ENCODE data around the gene USP54.
"Not testable (repeated sequence)": the region's sequence is repeated elsewhere in the genome, so short reads cannot be mapped to it uniquely, and the experiment has no call there.

USP54 gene

DNA sequence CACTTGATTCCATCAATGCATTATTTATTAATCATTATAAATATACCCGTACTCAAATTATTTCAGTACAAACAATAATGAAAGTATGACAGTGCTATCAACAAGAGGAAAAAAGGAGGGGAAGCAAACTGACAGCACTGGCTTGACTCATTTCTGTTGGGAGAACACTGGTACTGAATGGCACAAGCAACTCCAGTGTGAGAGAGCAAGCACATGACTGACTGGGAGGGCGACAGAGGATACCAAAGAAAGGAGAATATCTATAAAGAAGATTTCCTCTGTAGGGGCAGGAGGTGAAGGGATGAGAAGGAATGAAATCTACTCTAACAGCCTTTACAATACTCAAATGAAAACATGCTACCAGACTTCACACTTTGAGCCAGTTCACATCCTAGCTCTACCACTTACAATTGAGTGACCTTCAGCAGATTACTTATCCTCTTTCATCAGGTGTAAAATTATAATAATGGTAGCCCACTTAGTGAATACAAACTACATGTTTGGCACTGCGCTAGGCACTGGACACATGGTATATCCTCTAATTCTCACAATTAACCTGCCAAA is 1.5 kb downstream of the USP54 start:
- DNase-seq: no peak

DNA sequence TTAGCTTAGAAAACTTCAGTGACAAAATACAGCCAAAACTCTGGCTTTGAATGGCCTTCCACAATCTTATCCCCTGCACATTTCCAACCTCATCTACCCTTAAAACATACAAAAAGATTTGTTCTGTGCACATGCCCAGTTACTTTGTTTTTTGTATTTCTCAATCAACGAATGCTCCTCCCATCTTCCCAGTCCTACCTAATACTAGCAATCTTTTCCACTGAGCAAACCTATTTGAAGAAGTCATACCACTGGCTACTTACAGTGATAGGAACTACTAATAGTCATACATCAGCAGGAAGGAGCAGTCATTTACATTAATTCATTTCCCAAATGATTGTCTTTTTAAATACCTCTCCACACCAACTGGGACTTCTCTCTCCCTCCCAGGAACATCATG is 2.5 kb downstream of the USP54 start:
- no peak for DNase-seq

DNA sequence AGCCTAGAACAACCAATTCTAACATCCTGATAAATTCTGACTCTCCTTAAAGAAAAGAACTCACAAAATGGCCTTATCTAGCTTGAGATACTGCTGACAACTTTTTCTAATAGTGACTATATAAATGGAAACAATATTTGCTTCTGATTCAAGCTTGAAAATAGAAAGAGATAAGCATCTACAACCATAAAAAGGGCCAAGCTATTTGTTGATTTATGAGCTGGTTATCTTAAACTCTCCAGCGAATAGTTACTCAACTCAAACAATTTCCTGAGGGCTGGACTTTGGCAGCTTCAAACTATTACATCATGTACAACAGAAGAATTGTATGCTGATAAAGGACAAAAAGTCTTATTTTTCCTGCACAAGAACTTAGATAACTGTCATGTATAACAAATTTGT is 4.6 kb downstream of the USP54 start:
- DNase-seq: no peak

DNA sequence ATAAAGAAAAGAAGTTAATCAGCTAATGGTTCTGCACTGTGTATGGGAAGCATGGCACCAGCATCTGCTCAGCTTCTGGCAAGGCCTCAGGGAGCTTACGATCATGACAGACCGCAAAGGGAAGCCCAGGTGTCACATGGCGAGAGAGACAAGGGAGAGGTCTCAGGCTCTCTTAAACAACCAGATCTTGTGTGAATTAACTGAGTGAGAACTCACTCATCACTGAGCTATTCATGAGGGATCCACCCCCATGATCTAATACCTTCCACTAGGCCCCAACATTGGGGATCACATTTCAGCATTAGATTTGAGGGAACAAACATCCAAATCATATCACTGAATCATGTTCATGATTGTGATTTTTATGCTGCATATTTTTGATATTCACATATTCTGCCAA is 5.8 kb downstream of the USP54 start:
- no peak for DNase-seq

DNA sequence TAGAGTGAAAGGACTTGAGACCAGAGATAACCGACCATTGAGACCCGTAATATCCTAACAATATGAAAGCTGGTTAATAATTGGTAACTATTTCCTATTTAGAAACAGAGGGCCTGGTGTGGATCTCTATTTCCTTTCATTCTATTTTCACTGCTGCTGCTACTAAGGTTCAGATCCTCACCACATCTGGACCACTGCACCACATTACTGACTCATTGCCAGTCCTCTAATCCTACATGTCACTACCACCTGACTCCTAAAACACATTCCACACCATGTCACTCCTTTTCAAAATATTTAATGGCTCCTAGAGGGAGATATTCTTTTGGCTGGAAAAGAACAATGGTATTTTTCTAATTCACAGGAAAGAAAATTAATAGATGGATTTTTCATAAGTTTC is 6.4 kb downstream of the USP54 start:
- no peak for DNase-seq

DNA sequence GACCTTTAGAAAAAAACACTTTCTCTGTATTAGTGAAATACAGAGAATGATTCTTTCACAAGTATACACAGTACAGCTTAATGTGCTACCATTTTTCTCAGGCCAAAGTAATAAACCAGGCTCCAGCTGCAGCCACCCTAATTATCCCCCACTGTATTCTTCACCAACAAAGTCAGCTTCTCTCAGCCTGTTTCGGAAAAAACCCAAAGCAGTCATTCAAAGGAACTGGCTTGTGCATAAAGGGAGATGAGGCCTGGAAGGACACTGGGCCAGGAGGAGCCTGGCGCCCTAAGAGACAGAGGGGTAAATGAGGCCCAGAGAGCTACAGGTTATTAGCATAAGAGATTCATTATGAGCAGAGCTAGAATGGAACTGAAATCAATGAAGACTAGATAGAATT is 9.2 kb downstream of the USP54 start:
- no peak for DNase-seq

DNA sequence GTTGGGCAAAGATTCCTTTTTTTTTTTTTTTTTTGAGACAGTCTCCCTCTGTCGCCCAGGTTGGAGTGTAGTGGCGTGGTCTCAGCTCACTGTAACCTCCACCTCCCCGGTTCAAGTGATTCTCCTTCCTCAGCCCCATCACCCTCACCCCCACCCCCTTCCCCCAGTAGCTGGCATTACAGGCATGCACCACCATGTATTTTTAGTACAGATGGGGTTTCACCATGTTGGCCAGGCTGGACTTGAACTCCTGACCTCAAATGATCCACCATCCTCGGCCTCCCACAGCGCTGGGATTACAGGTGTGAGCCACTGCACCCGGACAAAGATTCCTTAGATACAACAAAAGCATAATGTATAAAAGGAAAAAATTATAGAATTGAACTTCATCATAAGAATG is 12.2 kb downstream of the USP54 start:
- DNase-seq: not testable (repeated sequence)

DNA sequence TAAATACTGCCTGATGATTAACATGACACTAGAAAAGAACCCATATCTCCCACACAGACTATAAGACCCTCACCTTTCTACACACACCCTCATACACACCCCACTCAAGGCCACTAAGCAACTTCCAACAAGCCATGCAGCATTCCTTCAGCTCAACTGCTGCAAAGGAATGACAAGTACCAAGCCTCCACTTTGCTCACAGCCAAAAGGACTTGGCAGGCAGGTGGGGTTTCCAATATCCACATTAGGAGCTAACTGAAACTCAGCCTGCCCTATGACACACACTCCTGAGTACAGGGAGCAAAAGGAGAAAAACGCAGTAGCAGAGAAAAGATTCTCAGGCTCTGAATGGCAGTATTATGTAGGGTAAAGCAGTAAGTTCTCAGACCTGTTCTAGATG is 13.4 kb downstream of the USP54 start:
- no peak for DNase-seq

DNA sequence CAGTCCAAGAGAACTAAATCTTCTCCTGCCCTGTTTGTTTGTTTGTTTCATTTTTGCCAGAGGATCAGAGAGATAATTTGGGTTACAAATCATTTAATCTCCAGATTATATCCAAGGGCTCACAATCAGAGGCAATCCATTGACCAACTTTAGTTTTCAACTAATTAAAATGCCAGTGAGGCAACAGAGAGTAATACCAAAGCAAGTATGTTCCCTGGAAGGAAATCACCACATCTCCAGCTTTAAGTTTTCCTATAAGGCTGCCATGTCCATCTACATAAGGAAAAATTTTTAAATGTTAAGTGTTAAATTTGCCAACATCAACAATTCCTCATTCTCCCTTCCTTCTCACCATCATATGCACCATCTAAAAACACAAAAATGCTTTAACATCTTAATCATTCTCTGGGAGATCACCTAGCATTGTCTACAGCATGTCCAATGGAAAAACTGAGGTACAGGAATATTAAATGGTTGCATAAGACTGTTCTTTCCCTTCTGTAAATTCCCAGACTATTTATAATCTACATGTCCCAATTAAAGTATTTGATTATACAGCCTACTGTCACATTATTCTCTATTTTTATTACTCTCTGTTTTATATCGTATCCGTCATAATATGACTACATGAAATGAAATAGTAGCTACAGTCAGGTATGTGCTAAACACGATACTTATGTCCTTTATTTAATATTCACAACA is 14.1 kb downstream of the USP54 start:
- no peak for DNase-seq

DNA sequence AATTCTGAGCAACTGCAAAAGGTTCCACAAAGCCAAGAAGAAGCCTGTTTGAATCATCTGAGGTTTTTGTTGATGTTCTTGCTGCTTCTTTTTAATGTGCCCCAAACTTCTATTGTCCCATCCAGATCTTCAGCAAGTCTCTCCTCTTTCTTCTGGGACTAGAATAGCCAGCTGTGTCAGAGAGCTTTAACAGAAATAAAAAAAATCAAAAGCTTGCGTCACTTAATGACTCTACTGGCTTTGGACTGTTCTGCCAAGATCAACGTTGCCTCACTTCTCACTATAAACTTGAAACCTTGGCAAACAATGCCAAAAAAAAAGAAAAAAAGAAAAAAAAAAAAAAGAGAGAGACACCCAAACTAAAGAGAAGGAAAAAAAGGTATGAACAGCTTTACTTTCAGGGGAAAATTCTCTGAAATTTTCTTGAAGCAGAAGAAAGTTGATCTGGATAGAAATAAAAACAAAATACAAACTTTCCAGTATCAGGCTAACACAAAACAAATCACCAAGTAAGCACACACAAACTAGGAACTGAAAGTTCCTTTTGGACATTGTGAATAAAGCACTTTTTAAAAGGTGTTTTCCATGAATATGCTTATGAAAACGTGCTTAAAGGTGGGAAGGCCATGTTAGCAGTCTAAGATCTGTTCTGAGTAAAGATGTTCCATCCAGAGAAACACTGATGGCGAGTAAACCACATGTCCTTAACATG is 14.8 kb downstream of the USP54 start:
- DNase-seq: no peak

DNA sequence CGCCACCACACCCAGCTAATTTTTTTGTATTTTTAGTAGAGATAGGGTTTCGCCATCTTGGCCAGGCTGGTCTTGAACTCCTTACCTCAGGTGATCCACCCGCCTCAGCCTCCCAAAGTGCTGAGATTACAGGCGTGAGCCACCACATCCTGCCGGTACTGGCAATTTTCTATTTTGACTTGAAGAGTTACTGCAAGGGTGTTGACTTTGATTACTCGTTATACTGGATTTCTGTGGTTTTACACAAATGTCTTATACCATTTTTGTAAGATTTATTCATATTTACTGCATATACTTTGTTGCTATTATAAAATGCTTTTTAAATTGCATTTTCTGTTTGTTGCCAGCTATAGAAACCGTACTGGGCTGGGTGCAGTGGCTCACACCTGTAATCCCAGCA is 24.1 kb downstream of the USP54 start:
- DNase-seq: not testable (repeated sequence)

DNA sequence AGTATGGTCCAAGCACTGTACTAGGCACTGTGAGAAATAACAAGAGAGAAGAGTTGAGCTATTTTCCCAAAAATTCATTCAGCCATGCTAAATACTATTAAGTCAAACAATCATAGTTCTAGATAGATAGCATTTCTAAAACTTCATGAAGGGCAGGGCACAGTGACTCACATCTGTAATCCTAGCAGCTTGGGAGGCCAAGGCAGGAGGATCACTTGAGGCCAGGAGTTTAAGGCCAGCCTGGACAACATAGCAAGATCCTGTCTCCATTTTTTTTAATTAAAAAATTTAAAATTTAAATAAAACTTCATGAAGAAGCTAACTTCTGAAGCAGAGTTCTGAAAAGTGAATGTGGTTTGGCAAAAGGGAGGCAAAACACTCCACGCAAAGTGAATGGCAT is 29.9 kb downstream of the USP54 start:
- no peak for DNase-seq

DNA sequence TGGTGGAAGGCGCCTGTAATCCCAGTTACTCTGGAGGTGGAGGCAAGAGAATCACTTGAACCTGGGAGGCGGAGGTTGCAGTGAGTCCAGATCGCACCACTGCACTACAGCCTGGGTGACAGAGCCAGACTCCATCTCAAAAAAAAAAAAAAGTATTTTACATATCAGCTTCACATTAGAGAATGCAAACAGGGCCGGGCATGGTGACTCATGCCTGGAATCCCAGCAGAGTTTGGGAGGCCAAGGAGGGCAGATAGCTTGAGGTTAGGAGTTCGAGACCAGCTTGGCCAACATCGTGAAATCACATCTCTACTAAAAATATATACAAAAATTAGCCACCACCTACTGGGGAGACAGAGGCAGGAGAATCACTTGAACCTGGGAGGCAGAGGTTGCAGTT is 31.6 kb downstream of the USP54 start:
- no peak for DNase-seq

DNA sequence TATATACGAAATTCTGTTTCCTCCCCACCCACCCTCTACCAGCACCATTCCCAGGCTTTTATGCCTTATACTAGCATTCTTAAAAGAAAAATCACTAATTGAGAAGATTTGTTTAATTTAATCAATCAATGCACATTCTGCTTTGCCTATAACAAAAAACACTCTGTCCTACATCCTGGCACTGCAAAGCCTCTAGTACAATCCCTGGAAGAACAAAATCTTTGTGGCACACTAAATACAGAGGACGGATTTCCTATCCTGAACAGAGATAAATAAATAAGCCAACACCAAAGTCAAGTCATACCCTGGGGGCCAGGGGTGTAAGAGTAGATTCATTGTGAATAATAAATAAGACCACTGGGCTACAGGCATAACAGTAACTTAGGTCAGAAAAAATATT is 34.3 kb downstream of the USP54 start:
- DNase-seq: no peak

DNA sequence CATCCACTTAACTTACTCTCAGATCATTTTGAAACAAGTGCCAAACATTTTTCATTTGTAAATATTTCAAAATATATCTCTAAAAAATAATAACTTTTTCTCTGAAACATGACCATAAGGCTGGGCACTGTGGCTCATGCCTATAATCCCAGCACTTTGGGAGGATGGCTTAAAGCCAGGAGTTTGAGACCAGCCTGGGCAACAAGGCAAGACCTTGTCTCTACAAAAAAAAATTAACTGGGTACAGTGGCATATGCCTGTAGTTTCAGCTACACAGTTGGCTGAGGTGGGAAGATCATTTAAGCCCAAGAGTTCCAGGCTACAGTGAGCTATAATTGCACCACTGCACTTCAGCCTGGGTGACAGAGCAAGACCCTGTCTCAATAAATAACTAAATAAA is 36.4 kb downstream of the USP54 start:
- DNase-seq: no peak

DNA sequence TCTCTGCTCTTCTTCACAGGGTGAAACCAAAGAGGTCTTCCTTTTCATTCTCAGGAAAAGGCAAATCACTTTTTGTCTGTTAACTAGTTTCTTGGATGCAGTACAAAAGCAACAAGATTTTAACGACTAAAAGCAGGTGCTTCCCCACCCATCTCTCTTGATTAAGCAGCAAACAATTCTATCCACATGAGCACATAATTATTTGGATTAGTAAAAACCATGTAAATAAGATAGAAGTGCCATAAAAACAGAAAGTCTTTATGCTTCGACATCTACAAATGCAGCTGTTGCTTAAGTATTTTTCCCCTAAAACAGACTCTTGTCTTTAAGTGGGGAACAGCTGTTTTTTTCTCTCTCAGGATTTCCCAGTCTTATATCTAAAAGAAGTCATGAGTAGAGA is 37.4 kb downstream of the USP54 start:
- no peak for DNase-seq

DNA sequence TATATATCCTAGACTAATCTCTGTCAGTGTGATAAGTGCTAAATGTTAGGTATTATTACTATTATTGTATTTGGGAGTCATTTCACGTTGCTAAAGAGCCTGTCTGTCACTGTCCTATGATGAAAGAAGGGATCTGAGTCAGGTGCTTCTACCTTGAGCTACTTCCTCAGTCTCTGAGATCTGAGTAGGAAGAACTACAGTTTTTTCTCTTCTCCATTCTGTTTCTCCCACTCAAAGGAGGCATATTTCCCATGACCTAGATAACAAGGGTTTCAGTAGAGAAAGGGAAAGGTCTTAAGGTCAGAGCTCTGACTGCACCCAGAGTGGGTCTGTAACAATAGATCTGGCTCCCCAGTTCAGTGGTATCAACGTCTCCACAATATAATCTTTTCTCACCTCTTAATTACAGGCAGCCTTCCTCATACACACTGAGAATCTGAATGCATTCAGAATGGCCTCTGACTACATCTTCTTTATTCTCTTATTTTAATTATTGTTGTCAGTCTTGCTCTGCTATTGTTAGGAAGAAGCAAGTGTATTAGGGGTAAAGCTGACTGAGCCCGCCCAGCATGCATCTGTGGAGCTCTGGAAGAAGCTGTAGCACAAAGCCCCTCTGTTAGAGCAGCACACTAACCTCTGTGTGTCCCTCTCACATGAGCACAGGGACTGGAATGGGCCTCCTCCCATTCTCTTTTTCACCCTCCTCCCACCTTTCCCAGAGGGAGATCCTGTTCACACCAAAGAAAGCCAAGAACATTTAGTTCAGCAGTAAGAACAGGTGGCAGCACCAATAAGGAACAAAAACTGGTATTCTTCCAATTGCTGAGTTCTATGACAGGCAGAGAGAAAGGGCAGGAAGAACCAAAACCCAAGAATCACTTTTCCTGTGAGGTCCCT is 38.1 kb downstream of the USP54 start:
- DNase-seq: no peak

DNA sequence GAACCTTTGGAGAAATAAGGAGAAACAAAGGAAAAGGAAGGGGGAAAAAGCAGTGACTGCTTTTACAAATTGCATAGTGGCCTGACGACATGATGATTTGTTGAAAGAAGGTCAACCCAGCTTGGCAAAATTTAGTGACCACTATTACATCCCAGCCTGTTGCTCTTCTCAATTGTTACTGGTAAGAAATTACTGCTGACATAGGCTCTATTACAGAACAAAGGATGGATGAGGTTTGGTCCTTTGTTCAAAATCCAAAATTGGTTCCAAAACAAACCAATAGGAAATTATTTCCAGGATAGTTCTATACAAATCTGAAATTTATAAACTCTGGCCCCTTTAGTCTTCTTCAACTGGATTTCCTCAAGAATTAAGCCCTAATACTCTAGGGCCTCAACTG is 39.6 kb downstream of the USP54 start:
- no peak for DNase-seq

DNA sequence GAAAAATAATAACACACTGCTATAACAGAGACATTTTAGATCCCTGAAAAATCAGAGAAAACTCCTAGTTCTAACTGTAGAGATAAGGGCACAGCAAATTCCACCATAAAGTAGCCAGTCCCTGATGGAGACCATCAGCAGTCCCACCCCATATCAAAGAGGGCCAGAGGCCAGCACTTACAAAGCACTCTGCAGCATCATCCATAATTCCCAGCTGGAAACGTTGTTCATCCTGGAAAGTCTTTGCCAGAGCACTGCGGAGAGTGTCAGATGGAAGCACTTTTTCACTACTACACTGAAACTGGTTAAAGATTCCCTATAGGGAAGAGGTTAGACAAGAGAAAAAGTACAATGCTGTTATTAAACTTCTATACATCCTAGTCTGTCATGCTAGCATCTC is 45.8 kb downstream of the USP54 start:
- no peak for DNase-seq

DNA sequence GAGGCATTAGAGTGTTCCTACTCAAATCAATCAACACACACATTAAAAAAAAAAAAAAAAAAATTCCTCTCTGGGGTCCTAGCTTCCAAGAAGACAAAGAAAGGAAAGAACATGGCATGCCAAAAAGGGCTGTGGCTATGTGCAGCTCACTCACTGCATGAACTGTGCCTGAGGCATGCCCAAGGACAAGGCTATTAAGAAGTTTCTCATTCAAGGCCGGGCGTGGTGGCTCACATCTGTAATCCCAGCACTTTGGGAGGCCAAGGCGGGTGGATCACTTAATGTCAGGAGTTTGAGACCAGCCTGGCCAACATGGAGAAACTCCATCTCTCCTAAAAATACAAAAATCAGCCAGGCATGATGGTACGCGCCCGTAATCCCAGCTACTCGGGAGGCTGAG is 53.4 kb downstream of the USP54 start:
- DNase-seq: no peak

DNA sequence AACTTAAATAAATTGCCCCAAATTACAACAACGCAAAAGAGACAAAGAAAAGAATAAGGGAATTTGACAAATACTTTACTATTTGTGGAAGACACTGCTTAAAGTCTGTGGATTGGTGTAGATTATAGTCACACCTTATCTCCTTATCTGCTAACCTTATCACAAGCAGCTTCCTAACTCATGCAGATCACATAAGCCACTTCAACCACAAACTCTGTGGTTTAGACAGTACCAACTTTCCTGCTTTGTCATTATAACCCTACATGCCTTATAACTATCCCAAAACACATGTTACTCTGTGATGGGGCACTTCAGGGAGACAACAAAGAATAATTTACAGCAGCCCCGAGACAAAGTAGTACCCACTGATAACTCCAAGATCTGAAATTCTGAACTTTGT is 53.9 kb downstream of the USP54 start:
- no peak for DNase-seq

DNA sequence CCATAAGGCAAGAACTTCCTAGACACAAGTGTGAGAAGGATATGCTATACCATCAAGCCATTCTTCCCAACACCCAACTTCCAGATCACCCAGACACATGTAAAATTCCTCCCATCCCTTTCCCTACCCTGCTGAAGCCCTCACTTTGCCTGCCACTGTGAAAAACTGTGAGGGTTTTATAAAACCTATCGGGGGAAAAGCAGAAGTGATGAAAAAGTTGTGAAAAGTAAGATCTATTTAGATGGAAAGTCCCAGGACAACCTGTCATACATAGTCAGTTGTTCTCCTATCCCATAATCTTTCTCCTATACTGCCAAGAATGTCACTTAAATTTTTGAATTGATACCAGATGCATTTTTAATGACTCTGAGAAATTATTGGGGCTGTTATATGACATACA is 56.3 kb downstream of the USP54 start:
- DNase-seq: no peak

DNA sequence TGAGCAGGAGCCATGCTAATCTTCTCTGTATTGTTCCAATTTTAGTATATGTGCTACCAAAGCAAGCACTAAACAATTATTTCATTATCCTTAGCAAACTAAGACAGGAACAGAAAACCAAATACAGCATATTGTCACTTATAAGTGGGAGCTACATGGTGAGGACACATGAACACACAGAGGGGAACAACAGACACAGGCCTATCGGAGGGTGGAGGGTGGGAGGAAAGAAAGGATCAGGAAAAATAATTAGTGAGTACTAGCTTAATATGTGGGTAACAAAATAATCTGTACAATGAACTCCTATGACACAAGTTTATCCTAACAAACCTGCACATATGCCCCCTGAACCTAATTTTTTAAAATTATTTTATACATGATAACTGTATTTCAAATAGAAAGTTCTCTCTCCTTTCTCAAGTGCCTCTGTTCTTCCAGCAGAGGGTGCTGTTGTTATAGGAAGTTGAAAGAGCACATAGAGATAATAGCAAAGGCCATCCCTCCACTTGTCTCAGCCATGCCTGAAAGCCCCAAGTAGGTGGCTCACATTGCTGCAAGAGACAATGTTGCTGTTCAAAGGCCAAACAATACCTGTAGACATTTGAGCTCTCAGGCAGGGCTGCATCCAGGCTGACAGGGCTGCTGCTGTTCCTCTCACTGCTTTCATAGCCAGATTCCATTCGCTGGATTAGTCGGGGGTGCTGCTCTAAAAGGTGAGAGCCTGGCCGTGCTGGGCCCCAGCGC is 61.9 kb downstream of the USP54 start:
- peak; percentile 17 to 19 for DNase-seq
